Esophagus muscularis mucosa (tissue), 4 donors: ENCODE results near the gene ASPSCR1.

Source experiments
- CTCF ChIP-seq, 3 experiments: fragments of 200-600 bp in 2 of 3; fragments of 450-650 bp in 1 of 3; sonication (generic) in 2 of 3; IDR thresholded peaks; one replicate each; pipeline ENCODE4 v1.5.1; 2017 to 2019; ENCODE audit warnings: antibody characterized with exemption in 3 of 3, mild to moderate bottlenecking in 2 of 3, moderate library complexity in 1 of 3
- EP300 ChIP-seq: sonication (generic); formaldehyde crosslinking; IDR thresholded peaks from one replicate; pipeline ENCODE4 v1.6.1; 2017; ENCODE audit warnings: antibody characterized with exemption
- POLR2A ChIP-seq: fragments of 450-650 bp; IDR thresholded peaks from one replicate; pipeline ENCODE4 v1.6.1; 2017; ENCODE audit warnings: antibody characterized with exemption, moderate library complexity, mild to moderate bottlenecking, low read depth
- POLR2AphosphoS5 ChIP-seq, 2 donors: sonication (generic); formaldehyde crosslinking; IDR thresholded peaks; one replicate each; pipeline ENCODE4 v1.6.1; 2017; ENCODE audit warnings: antibody characterized with exemption in 2 of 2

GRCh38 chr17:82013341-82013740 lies 35.9 kb downstream of the ASPSCR1 start:
- TF ChIP-seq CTCF (IDR thresholded peaks at IDR 0.05), result no peak
- no peak for TF ChIP-seq POLR2AphosphoS5 (IDR thresholded peaks at IDR 0.05)
- TF ChIP-seq POLR2A, result no peak
- TF ChIP-seq EP300, result no peak
